Prostate gland (tissue), 2 donors: ENCODE measurements around the gene TAF3.

Source experiments
- CTCF ChIP-seq, 4 experiments: fragments of 200-600 bp in 2 of 4; fragments of 450-650 bp in 2 of 4; sonication (generic) in 2 of 4; IDR thresholded peaks; 1 replicate in 3 of 4; 2 replicates in 1 of 4; pipeline ENCODE4 v1.5.1; 2016 to 2019; ENCODE audit warnings: antibody characterized with exemption in 4 of 4, mild to moderate bottlenecking in 2 of 4, moderate library complexity in 2 of 4
- POLR2AphosphoS5 ChIP-seq: sonication (generic); formaldehyde crosslinking; IDR thresholded peaks from one replicate; pipeline ENCODE4 v1.6.1; 2017; ENCODE audit warnings: antibody characterized with exemption

- TF ChIP-seq CTCF (IDR thresholded peaks at IDR 0.05) = no peak
- no peak for TF ChIP-seq POLR2AphosphoS5
Measured at GRCh38 chr10:7890781-7891180, 72.5 kb downstream of the TAF3 start.
